Transverse colon (tissue), 4 donors: Measurements from ENCODE around the gene CBARP.

Experiments used
- POLR2A ChIP-seq: fragments of 450-650 bp; IDR thresholded peaks from one replicate; pipeline ENCODE4 v1.6.1; 2016; ENCODE audit warnings: antibody characterized with exemption, mild to moderate bottlenecking, moderate library complexity
- POLR2AphosphoS5 ChIP-seq, 3 donors: sonication (generic); formaldehyde crosslinking; IDR thresholded peaks; one replicate each; pipeline ENCODE4 v1.6.1; 2016; ENCODE audit warnings: antibody characterized with exemption in 3 of 3
- TF ChIP-seq, protein P1 (sequence below), 5 experiments: fragments of 200-600 bp in 3 of 5; fragments of 450-650 bp in 2 of 5; sonication (generic) in 3 of 5; IDR thresholded peaks; 1 replicate in 2 of 5; 2 replicates in 3 of 5; pipeline ENCODE4 v1.5.1; 2016 to 2017; ENCODE audit warnings: antibody characterized with exemption in 5 of 5, inconsistent platforms in 3 of 5, mild to moderate bottlenecking in 2 of 5, moderate library complexity in 1 of 5

DNA sequence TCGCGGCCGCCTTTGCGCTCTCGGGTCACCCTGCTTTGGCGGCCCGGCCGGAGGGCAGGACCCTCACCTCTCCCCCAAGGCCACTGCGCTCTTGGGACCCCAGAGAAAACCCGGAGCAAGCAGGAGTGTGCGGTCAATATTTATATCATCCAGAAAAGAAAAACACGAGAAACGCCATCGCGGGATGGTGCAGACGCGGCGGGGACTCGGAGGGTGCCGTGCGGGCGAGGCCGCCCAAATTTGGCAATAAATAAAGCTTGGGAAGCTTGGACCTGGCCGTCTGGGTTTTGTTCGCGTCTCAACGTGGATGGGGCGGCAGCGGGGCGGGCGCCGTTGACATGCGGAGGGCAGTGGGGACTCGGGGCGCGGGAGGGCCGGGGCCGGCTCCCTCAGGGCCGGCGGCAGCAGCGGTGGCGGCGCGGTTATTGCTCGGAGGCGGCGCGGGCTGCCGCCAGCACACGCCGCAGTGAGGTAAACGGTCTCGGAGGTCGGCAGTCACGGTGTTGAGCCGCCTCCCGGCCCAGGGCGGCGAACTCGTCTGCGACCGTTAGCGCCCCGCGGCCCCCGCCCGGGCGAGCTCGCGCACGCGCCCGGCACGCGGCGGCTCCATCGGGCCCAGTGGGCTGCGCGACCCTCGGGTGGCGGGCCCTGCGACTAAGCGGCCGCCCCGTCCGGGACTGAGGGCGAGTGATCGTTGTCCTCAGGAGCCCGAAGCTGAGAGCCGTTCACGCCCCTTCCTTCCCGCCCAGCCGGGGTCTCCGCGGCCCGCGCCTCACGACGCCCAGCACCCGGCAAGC lies 9.4 kb downstream of the CBARP start:
- TF ChIP-seq POLR2A = no peak
- TF ChIP-seq, protein P1, sequence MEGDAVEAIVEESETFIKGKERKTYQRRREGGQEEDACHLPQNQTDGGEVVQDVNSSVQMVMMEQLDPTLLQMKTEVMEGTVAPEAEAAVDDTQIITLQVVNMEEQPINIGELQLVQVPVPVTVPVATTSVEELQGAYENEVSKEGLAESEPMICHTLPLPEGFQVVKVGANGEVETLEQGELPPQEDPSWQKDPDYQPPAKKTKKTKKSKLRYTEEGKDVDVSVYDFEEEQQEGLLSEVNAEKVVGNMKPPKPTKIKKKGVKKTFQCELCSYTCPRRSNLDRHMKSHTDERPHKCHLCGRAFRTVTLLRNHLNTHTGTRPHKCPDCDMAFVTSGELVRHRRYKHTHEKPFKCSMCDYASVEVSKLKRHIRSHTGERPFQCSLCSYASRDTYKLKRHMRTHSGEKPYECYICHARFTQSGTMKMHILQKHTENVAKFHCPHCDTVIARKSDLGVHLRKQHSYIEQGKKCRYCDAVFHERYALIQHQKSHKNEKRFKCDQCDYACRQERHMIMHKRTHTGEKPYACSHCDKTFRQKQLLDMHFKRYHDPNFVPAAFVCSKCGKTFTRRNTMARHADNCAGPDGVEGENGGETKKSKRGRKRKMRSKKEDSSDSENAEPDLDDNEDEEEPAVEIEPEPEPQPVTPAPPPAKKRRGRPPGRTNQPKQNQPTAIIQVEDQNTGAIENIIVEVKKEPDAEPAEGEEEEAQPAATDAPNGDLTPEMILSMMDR (IDR thresholded peaks at IDR 0.05) = no peak
- TF ChIP-seq POLR2AphosphoS5 (IDR thresholded peaks at IDR 0.05) = no peak
